CD14-positive monocyte (primary cell): ENCODE measurements around the gene IKZF3. TPM values are rescaled to one million over a fixed set of nuclear protein-coding genes. Genes with fewer than 3 reads are reported as not detected.
A peak's percentile ranks its signal among the peaks of the same experiment; 100 is the strongest.

Experiments
- DNase-seq, 3 donors: peaks; one replicate each; pipeline ENCODE4 v3.0.0-alpha.2; 2011 to 2022
- H2AFZ ChIP-seq: 2 replicates; pipeline ENCODE4 v1.6.0; 2012; ENCODE audit warnings: mild to moderate bottlenecking, low read depth, low read length, inconsistent platforms; ENCODE audit not compliant: insufficient read depth, poor library complexity, severe bottlenecking
- H3K27ac ChIP-seq, 2 donors: 1 replicate in 1 of 2; 2 replicates in 1 of 2; pipeline ENCODE4 v1.5.1; 2012 to 2013; ENCODE audit warnings: low read length in 2 of 2, control low read depth in 1 of 2, inconsistent platforms in 1 of 2, low read depth in 1 of 2, mild to moderate bottlenecking in 1 of 2
- H3K27me3 ChIP-seq, 2 donors: one replicate each; pipeline versions ENCODE4 v1.6.0 to v1.6.1; 2011 to 2013; ENCODE audit warnings: low read length in 2 of 2; ENCODE audit not compliant: control insufficient read depth in 2 of 2, insufficient read depth in 2 of 2
- H3K36me3 ChIP-seq, 2 donors: replicated peaks in 1 of 2; 1 replicate in 1 of 2; 2 replicates in 1 of 2; pipeline versions ENCODE4 v1.5.1 to v1.6.1; 2012 to 2013; ENCODE audit warnings: low read length in 2 of 2, control low read depth in 1 of 2, inconsistent platforms in 1 of 2, mild to moderate bottlenecking in 1 of 2; ENCODE audit not compliant: insufficient read depth in 2 of 2, control insufficient read depth in 1 of 2
- H3K4me1 ChIP-seq, 2 donors: 1 replicate in 1 of 2; 2 replicates in 1 of 2; pipeline versions ENCODE4 v1.5.1 to v1.6.1; 2012 to 2013; ENCODE audit warnings: low read length in 2 of 2, control low read depth in 1 of 2, inconsistent platforms in 1 of 2, mild to moderate bottlenecking in 1 of 2, moderate library complexity in 1 of 2; ENCODE audit not compliant: insufficient read depth in 2 of 2, control insufficient read depth in 1 of 2
- H3K4me2 ChIP-seq: replicated peaks from 2 replicates; pipeline ENCODE3; 2012; ENCODE audit warnings: low read length, moderate library complexity, mild to moderate bottlenecking; ENCODE audit not compliant: poor library complexity, severe bottlenecking; ENCODE audit errors: extremely low read depth
- H3K4me3 ChIP-seq, 3 experiments: fragments of 200-600 bp in 1 of 3; sonication (generic) in 1 of 3; replicated peaks in 1 of 3; 1 replicate in 2 of 3; 2 replicates in 1 of 3; pipeline ENCODE4 v1.5.1; 2011 to 2013; ENCODE audit warnings: low read length in 3 of 3, mild to moderate bottlenecking in 3 of 3, control low read depth in 2 of 3, low read depth in 2 of 3, inconsistent platforms in 1 of 3, moderate library complexity in 1 of 3
- H3K79me2 ChIP-seq: 2 replicates; pipeline ENCODE4 v1.6.0; 2012; ENCODE audit warnings: mild to moderate bottlenecking, control low read depth, inconsistent platforms, low read length, moderate library complexity; ENCODE audit not compliant: insufficient read depth
- H3K9ac ChIP-seq: 2 replicates; pipeline ENCODE4 v1.6.0; 2017; ENCODE audit warnings: low read length, mild to moderate bottlenecking; ENCODE audit not compliant: insufficient read depth, poor library complexity, severe bottlenecking
- H3K9me3 ChIP-seq, 2 donors: replicated peaks in 1 of 2; 1 replicate in 1 of 2; 2 replicates in 1 of 2; pipeline versions ENCODE4 v1.5.1 to v1.6.1; 2012 to 2013; ENCODE audit warnings: low read length in 2 of 2, control low read depth in 1 of 2; ENCODE audit not compliant: control insufficient read depth in 1 of 2, insufficient read depth in 1 of 2
- H4K20me1 ChIP-seq: 2 replicates; pipeline ENCODE4 v1.6.0; 2012; ENCODE audit warnings: mild to moderate bottlenecking, low read length, control low read depth, moderate library complexity; ENCODE audit not compliant: insufficient read depth
- H3K27ac Mint-ChIP-seq, 7 donors: one replicate each; pipeline ENCODE4 v1.8.0; 2020; ENCODE audit warnings: mild to moderate bottlenecking in 7 of 7, mixed read lengths in 7 of 7, moderate library complexity in 6 of 7, inconsistent platforms in 2 of 7
- H3K27me3 Mint-ChIP-seq, 3 donors: one replicate each; pipeline ENCODE4 v1.8.0; 2021 to 2022; ENCODE audit warnings: low read depth in 3 of 3, mild to moderate bottlenecking in 3 of 3, mixed read lengths in 3 of 3, moderate library complexity in 3 of 3, inconsistent platforms in 1 of 3
- H3K36me3 Mint-ChIP-seq, 2 donors: one replicate each; pipeline ENCODE4 v1.8.0; 2020; ENCODE audit warnings: mixed read lengths in 2 of 2, inconsistent platforms in 1 of 2, mild to moderate bottlenecking in 1 of 2
- H3K4me1 Mint-ChIP-seq: one replicate; pipeline ENCODE4 v1.8.0; 2020; ENCODE audit warnings: mild to moderate bottlenecking, mixed read lengths
- H3K4me3 Mint-ChIP-seq, 2 donors: one replicate each; pipeline ENCODE4 v1.8.0; 2020; ENCODE audit warnings: mild to moderate bottlenecking in 2 of 2, mixed read lengths in 2 of 2, moderate library complexity in 1 of 2
- H3K9me3 Mint-ChIP-seq, 7 donors: one replicate each; pipeline ENCODE4 v1.8.0; 2020 to 2022; ENCODE audit warnings: mixed read lengths in 7 of 7, mild to moderate bottlenecking in 6 of 7, moderate library complexity in 6 of 7, inconsistent platforms in 2 of 7
- WGBS: methylation state at CpG from one replicate; pipeline ENCODE4 v1.1.5; 2013; ENCODE audit warnings: missing lambda C conversion rate; ENCODE audit not compliant: insufficient coverage; 5-methylcytosine and 5-hydroxymethylcytosine counted together
- intact Hi-C, 2 donors: fragments of 100-400 bp; cut with micrococcal nuclease; formaldehyde crosslinking; loops; one replicate each; pipeline versions ENCODE4 v1.15.0 to v1.15.1; 2023
- polyA plus RNA-seq, 3 donors: library from polyadenylated mRNA; depleted of rRNA in 1 of 3; unstranded in 2 of 3; stranded (reverse) in 1 of 3; fragments of 300-500 nt in 2 of 3; fragments of >200 nt in 1 of 3; fragmentation: Illumina TruSeq in 2 of 3; gene quantifications; 1 replicate in 2 of 3; 2 replicates in 1 of 3; pipeline ENCODE4 v1.2.3, GENCODE V29; 2012 to 2021
- TF ChIP-seq, protein P1 (sequence below): fragments of 200-600 bp; IDR thresholded peaks from one replicate; pipeline ENCODE4 v1.8.0; 2022; ENCODE audit warnings: antibody characterized with exemption, mild to moderate bottlenecking

The IKZF3 gene
- polyA plus RNA-seq, 3 donors, result 0.05 to 0.15 (median 0.05) TPM

DNA sequence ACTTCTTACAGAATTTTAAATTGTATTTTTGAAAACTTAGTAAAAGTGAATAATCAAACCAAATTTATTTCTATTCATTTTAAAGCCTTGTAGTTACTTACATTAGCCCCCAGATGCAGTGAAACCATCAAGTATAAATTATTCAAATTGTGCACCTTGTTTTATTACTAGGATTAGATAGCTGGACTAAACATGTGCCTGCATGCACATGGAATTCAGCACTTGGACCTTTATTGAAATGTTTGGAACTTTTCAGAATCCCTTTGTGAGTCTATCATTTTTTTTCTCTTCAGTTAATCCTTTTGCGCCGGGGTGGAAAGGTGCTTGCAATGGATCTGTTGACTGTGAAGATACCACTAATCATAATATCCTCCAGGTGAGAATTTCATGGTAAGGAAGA is 8.6 kb upstream of the IKZF3 start:
- no peak overlapping the region for H3K9ac ChIP-seq
- H3K9me3 Mint-ChIP-seq, result peaks cover 7 to 16% (median 10%) of the 10 kb centered on the region in 7 donors
- no peaks in the 10 kb centered on the region for H3K4me1 ChIP-seq
- H3K27ac ChIP-seq, result no peak overlapping the region
- peaks cover 9 to 24% of the 10 kb centered on the region in 2 donors for H3K27me3 ChIP-seq
- H3K27ac Mint-ChIP-seq, result no peak overlapping the region
- TF ChIP-seq, protein P1, sequence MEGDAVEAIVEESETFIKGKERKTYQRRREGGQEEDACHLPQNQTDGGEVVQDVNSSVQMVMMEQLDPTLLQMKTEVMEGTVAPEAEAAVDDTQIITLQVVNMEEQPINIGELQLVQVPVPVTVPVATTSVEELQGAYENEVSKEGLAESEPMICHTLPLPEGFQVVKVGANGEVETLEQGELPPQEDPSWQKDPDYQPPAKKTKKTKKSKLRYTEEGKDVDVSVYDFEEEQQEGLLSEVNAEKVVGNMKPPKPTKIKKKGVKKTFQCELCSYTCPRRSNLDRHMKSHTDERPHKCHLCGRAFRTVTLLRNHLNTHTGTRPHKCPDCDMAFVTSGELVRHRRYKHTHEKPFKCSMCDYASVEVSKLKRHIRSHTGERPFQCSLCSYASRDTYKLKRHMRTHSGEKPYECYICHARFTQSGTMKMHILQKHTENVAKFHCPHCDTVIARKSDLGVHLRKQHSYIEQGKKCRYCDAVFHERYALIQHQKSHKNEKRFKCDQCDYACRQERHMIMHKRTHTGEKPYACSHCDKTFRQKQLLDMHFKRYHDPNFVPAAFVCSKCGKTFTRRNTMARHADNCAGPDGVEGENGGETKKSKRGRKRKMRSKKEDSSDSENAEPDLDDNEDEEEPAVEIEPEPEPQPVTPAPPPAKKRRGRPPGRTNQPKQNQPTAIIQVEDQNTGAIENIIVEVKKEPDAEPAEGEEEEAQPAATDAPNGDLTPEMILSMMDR, result peak; percentile 49
- H3K4me3 Mint-ChIP-seq, result no peak overlapping the region
- peaks cover 8 to 9% of the 10 kb centered on the region in 2 donors for H3K9me3 ChIP-seq
- no peak for DNase-seq
- H3K27me3 Mint-ChIP-seq, result peaks cover 28 to 37% (median 30%) of the 10 kb centered on the region in 3 donors
- no peak overlapping the region for H3K4me2 ChIP-seq
- H3K36me3 Mint-ChIP-seq, result no peaks in the 10 kb centered on the region
- H3K4me1 Mint-ChIP-seq, result peaks cover 2% of the 10 kb centered on the region
- intact Hi-C loops, result no loop called here
- no peaks in the 10 kb centered on the region for H3K79me2 ChIP-seq
- no peak overlapping the region for H2AFZ ChIP-seq
- H3K4me3 ChIP-seq, result no peak overlapping the region
- no CpG with 5 or more reads among the region's 2 CpGs for WGBS
- no peaks in the 10 kb centered on the region for H3K36me3 ChIP-seq
- H4K20me1 ChIP-seq, result no peaks in the 10 kb centered on the region

DNA sequence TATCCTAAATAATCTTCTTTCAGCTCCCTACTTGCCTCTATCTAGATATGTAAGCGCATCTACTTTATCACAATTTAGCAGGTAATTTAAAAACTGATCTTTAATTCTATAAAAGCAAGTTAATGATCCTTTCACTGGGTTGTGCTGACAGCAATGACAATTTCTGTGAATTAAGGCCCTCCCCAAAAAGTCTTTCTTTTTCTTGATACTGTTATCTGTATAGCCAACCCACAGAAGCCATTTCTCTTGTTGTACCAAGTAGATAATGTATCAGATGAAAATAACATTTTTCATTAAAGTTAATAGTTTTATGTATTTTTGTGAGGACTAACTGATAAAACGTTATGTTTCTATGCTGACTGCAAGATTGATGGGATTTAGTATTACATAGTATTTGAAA is 7.7 kb upstream of the IKZF3 start:
- Histone ChIP-seq H3K27ac (no peak overlapping the region), H3K9ac (no peak overlapping the region), H2AFZ (no peak overlapping the region), H3K9me3 (peaks cover 12 to 16% of the 10 kb centered on the region in 2 donors), H3K4me3 (no peak overlapping the region), H3K27me3 (peaks cover 9 to 34% of the 10 kb centered on the region in 2 donors), H4K20me1 (no peaks in the 10 kb centered on the region), H3K36me3 (no peaks in the 10 kb centered on the region), H3K79me2 (no peaks in the 10 kb centered on the region), H3K4me2 (no peak overlapping the region), H3K4me1 (no peaks in the 10 kb centered on the region)
- Mint-ChIP-seq H3K4me1 (peaks cover 5% of the 10 kb centered on the region), H3K27me3 (peaks cover 35 to 42% (median 39%) of the 10 kb centered on the region in 3 donors), H3K36me3 (peaks cover 0 to 5% of the 10 kb centered on the region in 2 donors), H3K4me3 (no peak overlapping the region), H3K9me3 (peaks cover 12 to 24% (median 15%) of the 10 kb centered on the region in 7 donors), H3K27ac (no peak overlapping the region)
- WGBS, result no CpG with 5 or more reads among the region's 2 CpGs
- no peak for DNase-seq
- TF ChIP-seq, protein P1, result no peak
- intact Hi-C loops, result no loop called here
